Fibroblast of skin of left biceps (primary cell): ENCODE results near the gene SDF2.
"Not testable (repeated sequence)": the region's sequence is repeated elsewhere in the genome, so short reads cannot be mapped to it uniquely, and the experiment has no call there.

Experiments
- DNase-seq, 2 experiments: peaks; one replicate each; pipeline ENCODE4 v3.0.0-alpha.2; 2013; ENCODE audit warnings: low read depth in 2 of 2

The SDF2 gene

GRCh38 chr17:28685366-28685765, 23.7 kb upstream of the SDF2 start:
- DNase-seq, result no peak

- no peak for DNase-seq
Measured at GRCh38 chr17:28684963-28685362, 23.3 kb upstream of the SDF2 start.

- DNase-seq, result no peak
Measured at GRCh38 chr17:28682655-28683054, 20.9 kb upstream of the SDF2 start.

- DNase-seq, result no peak
Measured at GRCh38 chr17:28675980-28676379, 14.3 kb upstream of the SDF2 start.

GRCh38 chr17:28675490-28675889, 13.8 kb upstream of the SDF2 start:
- DNase-seq, result peak in 1 of 2 experiments; percentile 5

GRCh38 chr17:28669918-28670317, 8.2 kb upstream of the SDF2 start:
- DNase-seq, result no peak

- no peak for DNase-seq
Measured at GRCh38 chr17:28667870-28668269, 6.2 kb upstream of the SDF2 start.

GRCh38 chr17:28665994-28666393, 4.3 kb upstream of the SDF2 start:
- no peak for DNase-seq

- DNase-seq, result no peak
Measured at GRCh38 chr17:28663723-28664122, 2.0 kb upstream of the SDF2 start.

- DNase-seq, result no peak
Measured at GRCh38 chr17:28662527-28662829, 772 bp upstream of the SDF2 start.

- not testable (repeated sequence) for DNase-seq
Measured at GRCh38 chr17:28659497-28659881, 2.2 kb downstream of the SDF2 start.

GRCh38 chr17:28658766-28659496, 2.8 kb downstream of the SDF2 start:
- DNase-seq, result not testable (repeated sequence)

GRCh38 chr17:28658342-28658741, 3.4 kb downstream of the SDF2 start:
- not testable (repeated sequence) for DNase-seq

- DNase-seq, result no peak
Measured at GRCh38 chr17:28657756-28658155, 4.0 kb downstream of the SDF2 start.

- DNase-seq, result no peak
Measured at GRCh38 chr17:28655160-28655559, 6.5 kb downstream of the SDF2 start.

GRCh38 chr17:28648698-28649097, 13.0 kb downstream of the SDF2 start:
- DNase-seq, result no peak

GRCh38 chr17:28646039-28646754, 15.5 kb downstream of the SDF2 start:
- DNase-seq, result no peak

GRCh38 chr17:28645576-28645939, 16.1 kb downstream of the SDF2 start:
- no peak for DNase-seq

- DNase-seq, result peak; percentile 77 to 82
Measured at GRCh38 chr17:28644787-28645575, 16.7 kb downstream of the SDF2 start, which contains the start of gene BLTP2. Gene BLTP2 (minus strand): TSS chr17:28645158. CDS start chr17:28645056, 102 bp downstream.

GRCh38 chr17:28643983-28644786, 17.5 kb downstream of the SDF2 start:
- DNase-seq, result no peak

GRCh38 chr17:28641579-28641978, 20.1 kb downstream of the SDF2 start:
- DNase-seq, result no peak

- DNase-seq, result no peak
Measured at GRCh38 chr17:28635506-28635905, 26.2 kb downstream of the SDF2 start.
